Stimulated activated CD8-positive, alpha-beta memory T cell treated with anti-CD3 and anti-CD28 coated beads, Interleukin-7, amount 100 ng/mL, for 1 hour (primary cell): ENCODE measurements around the gene CSAG2.
"Not testable (repeated sequence)": the region's sequence is repeated elsewhere in the genome, so short reads cannot be mapped to it uniquely, and the experiment has no call there.

Experiments
- DNase-seq, 2 donors: peaks; one replicate each; pipeline ENCODE4 v3.0.0-alpha.2; 2020; ENCODE audit warnings: low read depth in 2 of 2

The CSAG2 gene

GRCh38 chrX:152709173-152709572 lies at the start of gene CSAG2:
TSS of gene CSAG2 (minus strand) at chrX:152709273. CDS start at chrX:152709112, 161 bp downstream.
- DNase-seq = not testable (repeated sequence)

GRCh38 chrX:152754871-152755270 lies 45.8 kb upstream of the CSAG2 start:
- not testable (repeated sequence) for DNase-seq

- DNase-seq = not testable (repeated sequence)
Observed at GRCh38 chrX:152753686-152754650, 44.9 kb upstream of the CSAG2 start, which contains the start of gene MAGEA2. TSS of gene MAGEA2 (minus strand) at chrX:152753842. CDS start at chrX:152751363, 2,479 bp downstream.

- no peak for DNase-seq
Observed at GRCh38 chrX:152738560-152738959, 29.5 kb upstream of the CSAG2 start.

GRCh38 chrX:152736528-152736927 lies 27.5 kb upstream of the CSAG2 start:
- not testable (repeated sequence) for DNase-seq

- no peak for DNase-seq
Observed at GRCh38 chrX:152735860-152736511, 26.9 kb upstream of the CSAG2 start.

- DNase-seq = no peak
Observed at GRCh38 chrX:152735101-152735500, 26.0 kb upstream of the CSAG2 start.

GRCh38 chrX:152734143-152734858 lies 25.2 kb upstream of the CSAG2 start:
- not testable (repeated sequence) for DNase-seq

- no peak for DNase-seq
Observed at GRCh38 chrX:152733261-152733975, 24.3 kb upstream of the CSAG2 start, which contains the start of the genes CSAG1 and MAGEA12. TSS of gene CSAG1 (minus strand) at chrX:152733721. CDS start at chrX:152732460, 1,261 bp downstream. TSS of gene MAGEA12 (plus strand) at chrX:152733757. CDS start at chrX:152736162, 2,405 bp downstream.

- no peak for DNase-seq
Observed at GRCh38 chrX:152725409-152725808, 16.3 kb upstream of the CSAG2 start.

- not testable (repeated sequence) for DNase-seq
Observed at GRCh38 chrX:152713815-152714787, 5.0 kb upstream of the CSAG2 start, which contains the start of gene MAGEA2B. TSS of gene MAGEA2B (plus strand) at chrX:152714628. CDS start at chrX:152717107, 2,479 bp downstream.

GRCh38 chrX:152713195-152713594 lies 4.1 kb upstream of the CSAG2 start:
- not testable (repeated sequence) for DNase-seq

- DNase-seq = not testable (repeated sequence)
Observed at GRCh38 chrX:152706500-152706899, 2.6 kb downstream of the CSAG2 start.

- not testable (repeated sequence) for DNase-seq
Observed at GRCh38 chrX:152700390-152700789, 8.7 kb downstream of the CSAG2 start.

- not testable (repeated sequence) for DNase-seq
Observed at GRCh38 chrX:152697952-152698931, 10.8 kb downstream of the CSAG2 start, which contains the start of gene MAGEA3. TSS of gene MAGEA3 (plus strand) at chrX:152698794. CDS start at chrX:152700833, 2,039 bp downstream.

GRCh38 chrX:152681012-152681411 lies 28.1 kb downstream of the CSAG2 start:
- not testable (repeated sequence) for DNase-seq

GRCh38 chrX:152674652-152675051 lies 34.4 kb downstream of the CSAG2 start:
- DNase-seq = not testable (repeated sequence)

- no peak for DNase-seq
Observed at GRCh38 chrX:152674135-152674534, 34.9 kb downstream of the CSAG2 start.
